ENCODE measurements around the gene NTHL1.
"Not testable (repeated sequence)": the region's sequence is repeated elsewhere in the genome, so short reads cannot be mapped to it uniquely, and the experiment has no call there.

The NTHL1 gene

DNA sequence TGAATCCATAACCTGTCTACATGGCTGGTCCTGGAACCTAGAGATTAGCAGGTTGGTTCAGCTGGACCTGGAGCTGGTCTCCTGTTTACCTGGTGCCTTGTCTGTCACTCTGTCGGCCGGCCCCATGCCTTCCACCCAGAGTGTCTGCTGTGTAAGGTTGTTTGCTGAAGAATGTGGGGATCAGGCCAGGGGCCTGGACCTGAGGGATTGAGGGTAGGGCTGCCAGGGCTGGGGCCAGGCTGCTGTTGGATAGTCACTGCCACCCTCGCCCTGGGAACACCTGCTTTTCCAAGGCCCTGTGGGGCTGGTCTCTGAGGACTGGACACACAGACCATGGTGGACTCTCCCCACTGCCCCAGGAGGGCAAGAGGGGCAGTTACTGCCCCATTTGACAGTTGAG is 19.5 kb downstream of the NTHL1 start:
- no peak for DNase-seq (ENCODE audit: low read depth)

- DNase-seq (ENCODE audit: low read depth): no peak
Measured at GRCh38 chr16:2027024-2028010, 20.3 kb downstream of the NTHL1 start.

GRCh38 chr16:2026461-2027023 is 21.1 kb downstream of the NTHL1 start, which contains the start of gene NHERF2:
TSS of gene NHERF2 (plus strand) at chr16:2026902. CDS start at chr16:2027006, 104 bp downstream.
- no peak for DNase-seq (ENCODE audit: low read depth)

- DNase-seq (ENCODE audit: low read depth): no peak
Measured at GRCh38 chr16:2025878-2026460, 21.7 kb downstream of the NTHL1 start.

DNA sequence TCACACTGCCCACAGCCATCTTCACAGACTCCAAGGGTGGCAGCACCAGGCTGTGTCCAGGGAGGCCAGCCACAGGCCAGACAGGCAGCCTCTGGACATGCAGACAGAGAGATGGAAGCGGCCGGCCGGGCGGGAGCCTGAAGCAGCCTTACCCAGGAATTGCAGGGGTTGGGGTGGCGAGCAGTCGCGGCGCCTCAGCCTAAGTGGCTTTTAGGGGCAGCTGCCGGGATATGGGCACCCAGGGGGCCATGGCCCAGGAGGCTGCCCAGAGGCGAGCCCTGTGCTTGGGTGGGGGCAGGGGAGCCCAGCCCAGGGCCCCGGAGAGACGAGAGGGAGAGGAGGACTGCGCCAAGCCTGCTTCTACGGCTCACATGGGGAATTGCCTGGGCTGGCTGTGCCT is 22.4 kb downstream of the NTHL1 start:
- DNase-seq (ENCODE audit: low read depth): no peak

DNA sequence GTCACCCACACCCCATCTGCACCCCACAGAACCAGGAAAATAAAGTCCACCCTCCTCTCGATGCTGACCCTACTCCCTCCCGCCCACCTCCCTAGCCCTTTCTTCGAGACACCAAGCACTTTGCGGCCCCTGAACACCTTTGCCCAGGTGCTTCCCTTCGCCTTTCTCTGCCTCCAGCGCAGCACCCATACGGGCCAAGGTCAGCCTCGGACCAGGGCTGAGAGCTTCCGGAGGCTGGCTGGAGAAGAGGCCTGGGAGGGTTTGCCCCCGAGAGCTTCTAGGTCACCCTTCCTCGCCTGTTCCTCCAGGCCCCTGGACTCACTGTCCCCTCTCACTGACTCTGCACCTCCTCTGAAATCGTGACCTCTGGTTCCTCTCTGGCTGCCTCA is 23.6 kb downstream of the NTHL1 start:
- DNase-seq (ENCODE audit: low read depth): no peak

GRCh38 chr16:2023092-2024031 is 24.3 kb downstream of the NTHL1 start:
- DNase-seq (ENCODE audit: low read depth): peak; percentile 69

DNA sequence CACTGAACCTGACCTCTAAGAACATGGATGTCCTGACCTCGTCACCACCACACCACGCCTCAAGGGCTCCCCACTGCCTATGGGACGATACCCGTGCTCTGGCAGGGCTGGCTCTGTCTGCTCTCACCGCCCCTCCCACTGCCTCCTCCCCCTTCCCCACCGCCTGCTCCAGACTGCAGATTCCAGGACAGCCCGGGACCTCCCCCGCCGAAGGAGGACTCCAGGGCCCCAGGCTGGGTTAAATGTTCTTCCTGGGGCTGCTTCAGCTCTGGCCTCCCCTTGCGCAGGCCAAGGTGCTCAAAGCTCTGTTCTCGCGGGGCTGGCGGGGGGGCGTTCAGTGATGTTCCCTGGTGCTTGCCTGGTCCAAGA is 24.9 kb downstream of the NTHL1 start:
- DNase-seq (ENCODE audit: low read depth): no peak

- DNase-seq (ENCODE audit: low read depth): no peak
Measured at GRCh38 chr16:2019921-2020831, 27.5 kb downstream of the NTHL1 start.

- DNase-seq (ENCODE audit: low read depth): no peak
Measured at GRCh38 chr16:2019518-2019920, 28.1 kb downstream of the NTHL1 start, which contains the start of gene NPW. TSS of gene NPW (plus strand) at chr16:2019785.

DNA sequence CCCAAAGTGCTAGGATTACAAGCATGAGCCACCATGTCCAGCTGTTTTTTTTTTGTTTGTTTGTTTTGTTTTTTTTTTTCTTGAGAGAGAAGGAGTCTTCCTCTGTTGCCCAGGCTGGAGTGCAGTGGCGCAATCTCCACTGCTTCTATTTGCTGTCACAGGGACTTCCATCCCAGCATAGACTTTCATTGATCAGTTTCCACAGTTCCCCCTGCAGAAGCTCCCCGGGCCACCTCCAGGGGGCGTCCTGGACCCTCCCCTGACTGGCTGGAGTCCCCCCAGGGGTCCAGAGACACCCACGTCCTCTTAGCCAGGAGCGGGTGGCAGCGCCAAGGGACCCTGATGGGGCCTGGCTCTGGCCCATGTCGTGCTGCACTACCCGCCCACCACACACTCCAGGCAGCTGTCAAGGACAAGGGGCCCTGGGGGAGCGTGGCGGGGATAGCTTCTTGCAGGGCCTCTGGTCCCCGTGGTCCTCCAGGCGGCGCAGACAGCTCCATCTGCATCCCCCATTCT is 31.2 kb downstream of the NTHL1 start:
- DNase-seq (ENCODE audit: low read depth): no peak

- no peak for DNase-seq (ENCODE audit: low read depth)
Measured at GRCh38 chr16:2015947-2016208, 31.8 kb downstream of the NTHL1 start.

GRCh38 chr16:2015117-2015946 is 32.3 kb downstream of the NTHL1 start:
- no peak for DNase-seq (ENCODE audit: low read depth)

DNA sequence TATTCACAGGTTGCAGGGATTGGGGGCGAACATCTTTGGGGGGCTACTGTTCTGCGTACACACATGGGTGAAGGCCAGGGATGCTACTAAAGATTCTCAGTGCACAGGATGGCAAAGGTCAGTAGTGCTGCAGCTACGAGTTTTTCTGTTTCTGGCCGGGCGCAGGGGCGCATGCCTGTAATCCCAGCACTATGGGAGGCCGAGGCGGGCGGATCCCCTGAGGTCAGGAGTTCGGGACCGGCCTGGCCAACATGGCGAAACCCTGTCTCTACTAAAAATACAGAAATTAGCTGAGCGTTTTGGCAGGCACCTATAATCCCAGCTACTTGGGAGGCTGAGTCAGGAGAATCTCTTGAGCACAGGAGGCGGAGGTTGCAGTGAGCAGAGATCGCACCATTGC is 34.1 kb downstream of the NTHL1 start:
- DNase-seq (ENCODE audit: low read depth): no peak

DNA sequence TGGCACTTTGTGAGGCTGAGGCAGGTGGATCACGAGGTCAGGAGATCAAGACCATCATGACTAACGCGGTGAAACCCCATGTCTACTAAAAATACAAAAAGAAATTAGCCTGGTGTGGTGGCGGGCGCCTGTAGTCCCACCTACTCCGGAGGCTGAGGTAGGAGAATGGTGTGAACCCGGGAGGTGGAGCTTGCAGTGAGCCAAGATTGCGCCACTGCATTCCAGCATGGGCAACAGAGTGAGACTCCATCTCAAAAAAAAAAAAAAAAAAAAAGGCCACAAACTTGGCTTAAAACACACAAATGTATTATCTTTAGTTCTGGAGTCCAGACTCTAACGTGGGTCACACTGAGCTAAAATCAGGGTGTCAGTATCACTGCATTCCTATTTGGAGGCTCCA is 35.9 kb downstream of the NTHL1 start:
- not testable (repeated sequence) for DNase-seq (ENCODE audit: low read depth)

- DNase-seq (ENCODE audit: low read depth): peak; percentile 82
Measured at GRCh38 chr16:2009791-2010510, 37.7 kb downstream of the NTHL1 start, which contains the start of gene ZNF598. TSS of gene ZNF598 (minus strand) at chr16:2009821.

DNA sequence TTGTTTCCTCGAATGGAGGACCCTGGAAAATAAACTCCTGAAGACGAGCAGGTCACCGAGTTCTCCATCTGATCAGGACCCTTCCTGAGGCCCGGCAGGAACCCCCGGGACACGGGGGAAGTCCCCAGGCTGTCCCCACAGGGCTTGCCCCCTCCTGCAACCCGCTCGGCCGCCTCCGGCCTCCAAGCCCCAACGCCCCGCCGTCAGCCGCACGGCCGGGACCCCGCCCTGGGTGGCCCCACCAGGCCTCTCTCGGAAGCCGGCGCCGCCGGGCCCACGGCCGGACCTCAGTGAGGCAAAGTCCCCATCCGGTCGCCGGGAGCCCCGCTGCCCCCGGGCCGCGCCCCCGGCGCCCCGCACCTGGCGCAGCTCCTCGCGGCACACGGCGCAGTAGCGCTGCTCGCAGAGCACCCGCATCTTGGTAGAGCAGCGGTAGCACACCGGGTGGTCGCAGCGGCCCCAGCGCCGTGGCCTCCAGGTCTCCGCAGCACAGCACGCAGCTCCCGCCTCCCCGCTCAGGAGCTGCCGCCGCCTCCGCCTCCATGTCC is 38.4 kb downstream of the NTHL1 start:
- no peak for DNase-seq (ENCODE audit: low read depth)

DNA sequence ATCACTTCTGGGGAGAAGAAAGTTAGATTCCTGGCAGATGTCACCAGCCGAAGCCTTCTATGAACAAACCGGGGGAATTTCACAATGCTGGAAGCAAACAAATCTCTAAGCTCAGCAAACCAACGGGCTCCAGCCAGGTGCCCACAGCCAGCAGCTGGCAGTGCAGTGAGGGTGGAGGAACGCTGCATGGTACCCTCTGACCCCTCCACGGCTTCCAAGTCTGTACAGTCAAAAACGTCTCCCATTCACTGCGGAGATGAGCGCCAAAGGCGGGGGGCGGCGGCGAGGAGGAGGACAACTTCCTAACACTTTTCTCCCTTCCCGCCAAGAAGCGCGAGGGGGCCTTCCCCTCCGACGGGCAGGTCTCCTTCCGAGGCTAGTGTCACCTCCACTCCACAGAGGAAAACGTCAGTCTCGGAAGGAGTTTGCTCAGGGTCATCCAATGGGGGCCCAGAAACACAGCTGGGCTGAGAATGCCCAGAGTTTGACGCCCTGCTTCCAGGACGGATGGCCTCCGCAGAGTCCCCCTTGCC is 38.9 kb downstream of the NTHL1 start:
- DNase-seq (ENCODE audit: low read depth): no peak
